Stimulated activated CD8-positive, alpha-beta memory T cell treated with anti-CD3 and anti-CD28 coated beads, Interleukin-4, amount 100 ng/mL, for 48 hours (primary cell): ENCODE data around the gene GAB2.

Source experiments
- DNase-seq: peaks from one replicate; pipeline ENCODE4 v3.0.0-alpha.2; 2020

Gene GAB2

GRCh38 chr11:78339483-78339882, 78.1 kb downstream of the GAB2 start:
- no peak for DNase-seq

GRCh38 chr11:78338702-78339101, 78.9 kb downstream of the GAB2 start:
- DNase-seq = no peak

- DNase-seq = no peak
These were observed 79.5 kb downstream of the GAB2 start for GRCh38 chr11:78338138-78338537.

GRCh38 chr11:78337554-78337924, 80.1 kb downstream of the GAB2 start:
- no peak for DNase-seq

GRCh38 chr11:78336877-78337553, 80.6 kb downstream of the GAB2 start:
- no peak for DNase-seq

- DNase-seq = no peak
These were observed 83.5 kb downstream of the GAB2 start for GRCh38 chr11:78334109-78334508.

- DNase-seq = no peak
These were observed 84.7 kb downstream of the GAB2 start for GRCh38 chr11:78332872-78333271.

GRCh38 chr11:78332174-78332866, 85.3 kb downstream of the GAB2 start:
- DNase-seq = no peak

GRCh38 chr11:78331711-78332110, 85.9 kb downstream of the GAB2 start:
- DNase-seq = no peak

GRCh38 chr11:78330361-78330760, 87.3 kb downstream of the GAB2 start:
- DNase-seq = no peak

- no peak for DNase-seq
These were observed 89.7 kb downstream of the GAB2 start for GRCh38 chr11:78327945-78328344.

- DNase-seq = no peak
These were observed 92.3 kb downstream of the GAB2 start for GRCh38 chr11:78325274-78325781.

- DNase-seq = no peak
These were observed 94.3 kb downstream of the GAB2 start for GRCh38 chr11:78323363-78323762.

- no peak for DNase-seq
These were observed 98.1 kb downstream of the GAB2 start for GRCh38 chr11:78319453-78319955.

- DNase-seq = no peak
These were observed 99.1 kb downstream of the GAB2 start for GRCh38 chr11:78318321-78319114.

GRCh38 chr11:78315724-78316123, 101.9 kb downstream of the GAB2 start:
- DNase-seq = no peak

GRCh38 chr11:78314762-78315161, 102.9 kb downstream of the GAB2 start:
- no peak for DNase-seq

GRCh38 chr11:78313898-78314297, 103.7 kb downstream of the GAB2 start:
- no peak for DNase-seq

- DNase-seq = no peak
These were observed 104.3 kb downstream of the GAB2 start for GRCh38 chr11:78313181-78313795.

GRCh38 chr11:78312712-78313111, 104.9 kb downstream of the GAB2 start:
- DNase-seq = no peak

- no peak for DNase-seq
These were observed 105.8 kb downstream of the GAB2 start for GRCh38 chr11:78311702-78312371.

GRCh38 chr11:78310500-78310909, 107.1 kb downstream of the GAB2 start:
- DNase-seq = no peak
